HG03575 (cell line): ENCODE data around the gene ELMO1.
"Not testable (repeated sequence)": the region's sequence is repeated elsewhere in the genome, so short reads cannot be mapped to it uniquely, and the experiment has no call there.

Experiments used
- ATAC-seq: cut with Tn5 transposase; IDR thresholded peaks from one replicate; pipeline ENCODE4 v1.9.1; 2021; ENCODE audit not compliant: unreplicated experiment, insufficient number of reproducible peaks, low FRiP score; ENCODE audit errors: extremely low read depth

Gene ELMO1

DNA sequence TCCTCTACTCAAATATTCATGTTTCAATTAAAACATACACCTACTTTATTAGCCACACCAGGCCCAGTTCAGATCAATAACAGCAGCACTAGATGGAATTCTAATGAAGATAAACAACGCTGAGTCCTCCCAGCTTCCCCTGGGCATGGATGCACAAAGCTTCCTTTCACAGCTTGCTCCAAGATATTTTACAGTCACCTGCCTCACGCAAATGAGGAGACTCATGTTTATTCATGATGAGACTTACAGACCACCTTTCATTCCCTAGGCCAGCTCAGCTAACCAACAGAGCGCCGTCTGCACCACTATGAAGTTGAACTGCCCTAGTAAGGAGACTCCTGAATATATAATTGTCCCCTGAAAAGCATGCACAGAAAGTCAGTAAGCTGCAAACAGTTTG lies 441.4 kb downstream of the ELMO1 start:
- no peak for ATAC-seq

GRCh38 chr7:37006764-37007163 lies 441.9 kb downstream of the ELMO1 start:
- ATAC-seq: no peak

- ATAC-seq: no peak
Observed at GRCh38 chr7:37000511-37000910, 448.2 kb downstream of the ELMO1 start.

DNA sequence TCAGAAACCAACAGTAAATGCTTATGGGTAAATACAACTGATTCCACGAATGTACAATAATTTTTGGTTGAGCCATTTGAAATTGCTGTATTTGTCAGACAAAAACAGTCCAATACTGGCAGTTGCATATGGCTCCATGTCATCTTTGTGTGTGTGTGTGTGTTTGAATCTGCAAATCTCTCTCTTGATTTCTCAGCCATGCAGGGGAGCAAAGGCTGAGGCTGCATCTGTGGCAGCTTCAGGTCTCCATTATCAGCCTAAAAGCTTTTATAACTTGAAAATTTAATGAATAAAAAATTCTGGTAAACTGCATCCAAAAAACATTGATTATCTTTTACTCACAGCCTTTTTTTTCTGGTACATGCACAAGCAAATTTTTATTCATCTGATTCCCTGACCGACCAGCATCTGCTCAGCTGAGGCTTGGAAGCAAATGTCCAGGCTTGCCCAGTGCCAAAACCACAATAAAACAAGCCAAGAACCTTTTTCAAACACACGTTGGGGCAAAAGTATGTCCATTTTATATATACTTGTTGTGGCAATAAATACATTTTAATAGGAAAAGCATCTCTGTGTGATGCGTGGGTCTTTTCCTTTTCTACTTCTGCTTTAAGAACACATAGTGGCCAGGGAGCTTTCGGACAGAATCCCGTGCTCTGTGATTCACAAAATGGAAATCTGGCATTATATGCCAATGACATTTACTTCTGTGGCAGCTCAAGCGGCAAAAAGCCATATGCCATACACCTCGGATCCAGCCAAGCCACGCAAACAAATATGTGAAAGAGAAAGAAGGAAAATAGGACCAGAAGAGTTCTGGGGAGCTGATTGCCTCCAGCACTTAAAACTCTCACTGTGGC lies 448.8 kb downstream of the ELMO1 start:
- no peak for ATAC-seq

GRCh38 chr7:36995776-36996175 lies 452.9 kb downstream of the ELMO1 start:
- ATAC-seq: no peak

DNA sequence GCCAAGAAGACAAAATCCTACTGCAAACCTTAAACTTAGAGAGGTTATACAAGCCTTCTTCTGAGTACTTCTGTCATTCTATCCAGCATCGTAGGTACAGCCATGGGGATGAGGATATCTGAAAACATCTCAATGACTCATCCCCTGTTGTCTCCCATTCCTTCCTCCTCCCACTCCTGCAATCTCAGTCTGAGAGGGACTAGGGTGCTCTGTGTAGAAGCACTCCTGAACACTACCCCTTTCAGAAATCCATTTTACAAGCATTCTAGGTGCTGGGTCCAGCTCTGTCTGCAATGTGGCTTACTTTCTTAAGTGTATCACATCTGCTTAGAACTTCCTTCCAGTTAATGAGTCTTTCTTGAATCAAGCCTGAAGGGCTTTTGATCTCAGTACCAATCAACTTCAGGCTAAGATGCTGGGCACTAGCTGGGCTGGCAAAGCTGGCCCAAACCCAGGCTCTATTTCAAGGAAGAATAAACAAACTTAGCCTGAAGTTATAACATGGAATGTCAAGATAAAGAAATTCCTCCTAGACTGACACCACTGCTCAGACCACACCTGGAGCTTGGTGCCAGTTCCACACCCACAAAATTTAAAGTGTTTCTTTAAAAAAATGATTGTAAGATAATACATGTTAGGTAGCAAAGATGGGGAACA lies 454.1 kb downstream of the ELMO1 start:
- no peak for ATAC-seq

- ATAC-seq: no peak
Observed at GRCh38 chr7:36986948-36987724, 461.5 kb downstream of the ELMO1 start.

DNA sequence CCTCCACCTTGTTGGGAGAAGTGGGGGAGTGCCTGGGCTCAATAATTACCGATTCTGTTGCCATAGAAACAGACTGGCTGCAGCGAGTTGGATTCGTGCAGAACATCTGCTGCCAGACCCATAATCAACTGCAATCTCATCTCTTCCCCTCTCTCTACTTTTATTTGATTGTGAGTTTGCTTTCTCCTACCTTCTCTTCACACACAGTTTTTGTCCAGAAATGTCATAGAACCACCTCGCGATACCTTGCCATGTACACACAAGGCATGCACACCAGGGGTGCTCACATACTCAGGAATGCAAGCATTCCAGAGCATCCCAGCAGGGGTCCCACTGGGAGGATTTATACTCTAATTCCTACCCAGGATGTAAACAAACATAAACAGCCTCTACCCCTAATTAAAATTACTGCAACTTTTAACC lies 462.1 kb downstream of the ELMO1 start:
- ATAC-seq: no peak

GRCh38 chr7:36985866-36986400 lies 462.7 kb downstream of the ELMO1 start:
- ATAC-seq: no peak

DNA sequence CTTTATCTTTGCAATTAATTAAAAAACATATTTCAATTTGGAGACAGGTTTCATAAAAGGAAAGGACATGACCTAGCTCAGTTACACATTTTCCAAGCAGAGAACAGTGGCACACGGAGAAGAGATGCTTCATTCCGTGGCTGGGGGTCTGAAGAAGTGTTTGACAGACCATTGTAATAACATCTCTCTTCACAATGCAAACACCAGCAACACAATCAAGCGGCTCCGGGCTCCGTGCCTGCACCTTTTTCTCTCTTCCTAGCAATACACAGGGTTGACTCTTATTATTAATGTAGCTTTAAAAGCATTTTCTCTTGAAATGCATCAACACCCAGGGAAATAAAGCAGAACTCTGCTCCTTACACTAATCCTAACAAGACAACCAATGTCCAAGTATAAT lies 463.3 kb downstream of the ELMO1 start:
- no peak for ATAC-seq

- no peak for ATAC-seq
Observed at GRCh38 chr7:36984710-36985312, 463.9 kb downstream of the ELMO1 start.

GRCh38 chr7:36984041-36984521 lies 464.6 kb downstream of the ELMO1 start:
- ATAC-seq: no peak

DNA sequence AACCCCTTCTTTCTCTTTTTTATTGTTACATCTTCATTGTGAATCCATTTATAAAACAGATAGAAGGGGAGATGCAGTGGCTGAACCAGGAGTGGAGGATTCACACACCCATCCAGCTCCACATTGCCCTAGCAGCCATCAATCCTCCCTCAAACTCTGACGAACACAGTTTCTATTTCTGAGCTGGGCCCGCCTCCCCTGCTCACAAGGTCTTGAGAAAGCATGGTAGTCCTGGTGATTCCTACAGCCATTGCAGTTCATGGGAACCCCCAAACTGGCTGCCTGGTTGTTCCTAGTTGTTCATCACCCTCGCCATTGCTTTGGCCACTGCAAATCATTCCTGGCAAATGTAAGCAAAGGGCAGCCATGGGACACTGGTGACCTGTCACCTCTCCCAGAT lies 465.9 kb downstream of the ELMO1 start:
- no peak for ATAC-seq

DNA sequence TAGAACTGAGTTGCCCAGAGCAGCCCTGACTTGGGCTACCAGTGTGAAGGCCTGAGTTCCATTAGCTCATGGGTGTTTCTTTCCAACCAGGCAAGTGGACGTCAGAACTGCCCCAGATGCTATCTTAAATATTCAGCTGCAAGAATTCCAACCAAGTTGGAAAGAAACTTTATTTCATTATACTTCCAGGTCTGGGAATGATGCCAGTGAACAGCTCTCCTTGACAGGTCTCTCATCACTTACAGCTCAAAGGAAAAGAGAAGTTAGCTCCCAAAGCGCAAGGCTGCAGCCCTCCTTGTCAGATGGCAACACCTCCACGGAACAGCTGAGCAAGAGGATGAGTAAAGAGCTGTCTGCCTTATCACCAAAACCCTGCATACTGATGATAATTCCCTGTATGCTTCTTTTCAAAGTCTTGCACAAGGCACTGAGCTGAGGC lies 468.8 kb downstream of the ELMO1 start:
- no peak for ATAC-seq

- no peak for ATAC-seq
Observed at GRCh38 chr7:36978461-36978860, 470.2 kb downstream of the ELMO1 start.

- ATAC-seq: no peak
Observed at GRCh38 chr7:36977878-36978277, 470.8 kb downstream of the ELMO1 start.

GRCh38 chr7:36973534-36973933 lies 475.1 kb downstream of the ELMO1 start:
- ATAC-seq: not testable (repeated sequence)

GRCh38 chr7:36972140-36972518 lies 476.5 kb downstream of the ELMO1 start:
- ATAC-seq: no peak
